K562 (cell line): Measurements from ENCODE around the gene SMAD3. TPM values are rescaled to one million over a fixed set of nuclear protein-coding genes. Genes with fewer than 3 reads are reported as not detected.
A peak's percentile ranks its signal among the peaks of the same experiment; 100 is the strongest.

ENCODE experiments used
- ATAC-seq: fragments of 200-7000 bp; cut with Tn5 transposase; 3 replicates; pipeline ENCODE4 v1.9.1; 2020; ENCODE audit warnings: moderate library complexity
- BruUV-seq: library from RNA; stranded (reverse); fragments of 400-500 nt; replicated peaks from 2 replicates; lab custom pipeline; 2021; lab: Mats Ljungman, UMichigan
- CTCF ChIA-PET: fragments of 300-600 bp; formaldehyde crosslinking; extraction: SDS; loops from one replicate; lab custom pipeline; 2021; ENCODE audit warnings: low intra/inter-chr PET ratio; lab: Yijun Ruan, JAX
- POLR2A ChIA-PET: fragments of 300-600, 350-650 bp; sonication (Branson Sonifier 250); formaldehyde crosslinking; extraction: SDS; loops from one replicate; lab custom pipeline; 2021; ENCODE audit warnings: antibody characterized with exemption, inconsistent platforms; lab: Yijun Ruan, JAX
- DNase-seq, 4 experiments: peaks; one replicate each; pipeline versions ENCODE4 v3.0.0 to v3.0.0-alpha.2; 2011 to 2018; ENCODE audit warnings: low spot score in 3 of 4, mixed read lengths in 3 of 4; ENCODE audit errors: extremely low read depth in 1 of 4
- FAIRE-seq: peaks from 2 replicates; lab custom pipeline; 2011; peaks lifted over from hg19 to GRCh38; lab: Jason Lieb, UNC
- H2AFZ ChIP-seq: 2 replicates; pipeline ENCODE4 v1.6.0; 2011; ENCODE audit warnings: low read depth, low read length, control low read depth, inconsistent platforms
- H3K27ac ChIP-seq: fragments of 200-600 bp; 3 replicates; pipeline ENCODE4 v1.8.0; 2011; ENCODE audit warnings: low read depth, mild to moderate bottlenecking, control low read depth, inconsistent platforms, low read length, moderate library complexity, mixed read lengths; ENCODE audit errors: extremely low read depth
- H3K27me3 ChIP-seq, 2 experiments: fragments of 300-600 bp in 1 of 2; 2 replicates in 1 of 2; 3 replicates in 1 of 2; pipeline versions ENCODE4 v1.6.0 to v1.8.0; 2011; ENCODE audit warnings: inconsistent platforms in 2 of 2, low read length in 2 of 2, mild to moderate bottlenecking in 1 of 2, mixed read lengths in 1 of 2, moderate library complexity in 1 of 2; ENCODE audit not compliant: control insufficient read depth in 2 of 2, insufficient read depth in 2 of 2
- H3K36me3 ChIP-seq: fragments of 300-600 bp; 3 replicates; pipeline ENCODE4 v1.8.0; 2011; ENCODE audit warnings: mild to moderate bottlenecking, low read length, inconsistent platforms; ENCODE audit not compliant: control insufficient read depth, insufficient read depth
- H3K4me1 ChIP-seq, 2 experiments: fragments of 200-600 bp in 1 of 2; replicated peaks in 1 of 2; 2 replicates in 1 of 2; 3 replicates in 1 of 2; pipeline versions ENCODE4 v1.5.1 to v1.8.0; 2011; ENCODE audit warnings: inconsistent platforms in 2 of 2, low read length in 2 of 2, mild to moderate bottlenecking in 1 of 2, mixed read lengths in 1 of 2, moderate library complexity in 1 of 2; ENCODE audit not compliant: control insufficient read depth in 2 of 2, insufficient read depth in 2 of 2
- H3K4me2 ChIP-seq: 2 replicates; pipeline ENCODE4 v1.6.1; 2011; ENCODE audit warnings: low read length, control low read depth, inconsistent platforms, mixed read lengths; ENCODE audit not compliant: insufficient read depth
- H3K4me3 ChIP-seq: fragments of 200-600 bp; sonication (generic), shearing (Covaris generic); 2 replicates; pipeline ENCODE4 v1.5.1; 2016; ENCODE audit warnings: control low read depth, inconsistent platforms
- H3K79me2 ChIP-seq: fragments of 200-600 bp; 3 replicates; pipeline ENCODE4 v1.8.0; 2011; ENCODE audit warnings: low read length, inconsistent platforms; ENCODE audit not compliant: control insufficient read depth, insufficient read depth
- H3K9ac ChIP-seq, 2 experiments: 2 replicates each; pipeline versions ENCODE4 v1.6.0 to v1.6.1; 2011; ENCODE audit warnings: low read depth in 2 of 2, low read length in 2 of 2, control low read depth in 1 of 2, inconsistent platforms in 1 of 2, mild to moderate bottlenecking in 1 of 2, mixed read lengths in 1 of 2; ENCODE audit not compliant: insufficient read depth in 1 of 2
- H3K9me1 ChIP-seq: one replicate; pipeline ENCODE4 v1.6.0; 2011; ENCODE audit warnings: inconsistent platforms, mild to moderate bottlenecking, low read length, moderate library complexity; ENCODE audit not compliant: control insufficient read depth, insufficient read depth
- H3K9me3 ChIP-seq: replicated peaks from 2 replicates; pipeline ENCODE4 v1.5.1; 2011; ENCODE audit warnings: low read depth, low read length, inconsistent platforms; ENCODE audit not compliant: control insufficient read depth, insufficient read depth
- H4K20me1 ChIP-seq: replicated peaks from 2 replicates; pipeline ENCODE4 v1.6.1; 2011; ENCODE audit warnings: low read length, inconsistent platforms, mixed read lengths; ENCODE audit not compliant: control insufficient read depth, insufficient read depth
- CTCF ChIP-seq, 3 experiments: IDR thresholded peaks in 2 of 3; conservative IDR thresholded peaks in 1 of 3; 2 replicates each; pipeline ENCODE4 v1.5.1; 2011 to 2012; ENCODE audit warnings: low read length in 3 of 3, mild to moderate bottlenecking in 3 of 3, control low read depth in 2 of 3, improper control_type of control experiment in 1 of 3, inconsistent platforms in 1 of 3, low read depth in 1 of 3, mixed read lengths in 1 of 3, moderate library complexity in 1 of 3; ENCODE audit not compliant: insufficient read depth in 2 of 3
- DNMT1 ChIP-seq: fragments of 450-650 bp; IDR thresholded peaks from 2 replicates; pipeline ENCODE4 v1.6.1; 2016; ENCODE audit warnings: antibody characterized with exemption, mild to moderate bottlenecking
- MAFK ChIP-seq: IDR thresholded peaks from 2 replicates; pipeline ENCODE4 v1.6.1; 2011; ENCODE audit warnings: low read length, improper control_type of control experiment
- ZBTB7A ChIP-seq: IDR thresholded peaks from 2 replicates; pipeline ENCODE4 v1.6.1; 2011; ENCODE audit warnings: low read depth, mild to moderate bottlenecking, low read length, moderate library complexity, borderline replicate concordance; ENCODE audit not compliant: control insufficient read depth
- WGBS: fragments of 100-300 bp; shearing (Covaris generic); methylation state at CpG from one replicate; pipeline ENCODE4 v1.1.6; 2016; ENCODE audit warnings: low coverage, mixed read lengths; ENCODE audit not compliant: insufficient coverage; ENCODE audit errors: missing lambda C conversion rate; 5-methylcytosine and 5-hydroxymethylcytosine counted together
- in situ Hi-C: fragments of 300-500 bp; cut with MboI; formaldehyde crosslinking; loops from 4 replicates; pipeline ENCODE4 v1.15.0; 2018; ENCODE audit warnings: inconsistent platforms, mixed read lengths
- intact Hi-C: fragments of 100-400 bp; cut with micrococcal nuclease; formaldehyde crosslinking; loops from 2 replicates; pipeline ENCODE4 v1.14.2; 2022
- polyA plus RNA-seq, 8 experiments: library from polyadenylated mRNA; depleted of rRNA in 4 of 8; stranded (reverse) in 5 of 8; unstranded in 3 of 8; fragments of >200 nt; fragmentation: Nextera tagmentation in 2 of 8; fragmentation: Illumina TruSeq in 1 of 8; extraction: Ambion mirVana in 2 of 8; extraction: Trizol in 1 of 8; gene quantifications; 2 replicates each; pipeline versions ENCODE4 v1.2.1 to v1.2.3, GENCODE V29; 2011 to 2014; ENCODE audit warnings: inconsistent platforms in 1 of 8, missing spikeins in 1 of 8
- total RNA-seq, 7 experiments: library from RNA; depleted of rRNA in 6 of 7; stranded (reverse); fragments of >200 nt in 6 of 7; fragmentation: Illumina TruSeq in 2 of 7; extraction: Trizol in 2 of 7; gene quantifications; 2 replicates each; pipeline versions ENCODE4 v1.2.1 to v1.2.3, GENCODE V29; 2011 to 2021; ENCODE audit warnings: low replicate concordance in 1 of 7

Gene SMAD3
- total and polyA plus RNA-seq, 9 of the 15 experiments (the other 6 are each of a cell fraction or from before 2014, with no cell fraction given) = 4.3 to 39.2 (median 11.1) TPM

DNA sequence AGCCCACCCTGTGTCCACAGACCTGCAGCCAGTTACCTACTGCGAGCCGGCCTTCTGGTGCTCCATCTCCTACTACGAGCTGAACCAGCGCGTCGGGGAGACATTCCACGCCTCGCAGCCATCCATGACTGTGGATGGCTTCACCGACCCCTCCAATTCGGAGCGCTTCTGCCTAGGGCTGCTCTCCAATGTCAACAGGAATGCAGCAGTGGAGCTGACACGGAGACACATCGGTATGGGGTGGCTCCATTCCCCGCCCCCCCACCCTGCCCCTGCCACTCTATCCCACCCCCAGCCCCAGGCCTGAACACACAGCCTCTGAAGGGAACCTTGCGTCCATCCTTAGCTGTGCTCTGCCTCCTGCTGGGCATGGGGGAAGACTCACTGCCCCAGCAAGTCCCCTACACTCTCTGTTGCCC, 115.8 kb downstream of the SMAD3 start:
- peaks cover 52% of the 10 kb centered on the region; the same call in 2 of the 3 replicates for H3K36me3 ChIP-seq
- no peak overlapping the region for H3K27ac ChIP-seq
- CTCF ChIA-PET = interaction anchor here (0.6 kb wide), 1 partner anchor 235 kb away, joined by 3 read pairs; no protein-coding TSS in a partner anchor
- no peak overlapping the region for H3K4me2 ChIP-seq
- no peak overlapping the region for H2AFZ ChIP-seq
- H3K9me1 ChIP-seq = peaks cover 5% of the 10 kb centered on the region
- intact Hi-C loops = no loop called here
- no peak for DNase-seq
- H3K4me3 ChIP-seq = no peak overlapping the region
- H3K4me1 ChIP-seq = peaks cover 14 to 20% of the 10 kb centered on the region in 2 experiments
- H3K27me3 ChIP-seq = no peaks in the 10 kb centered on the region
- TF ChIP-seq MAFK (no peak), ZBTB7A (no peak), DNMT1 (no peak), CTCF (IDR thresholded peaks at IDR 0.05 in 2 of 3, conservative IDR thresholded peaks at IDR 0.05 in 1 of 3; ENCODE audit: insufficient read depth in 2 of 3, low read depth in 1 of 3, low read length in 3 of 3) (peak in 2 of 3 experiments; percentile 22 to 23; a peak in 2 of 6 replicates)
- WGBS = 91% methylated on average over 12 of the region's 15 CpGs
- no peak overlapping the region for H3K9ac ChIP-seq
- FAIRE-seq = no peak
- H3K9me3 ChIP-seq = no peaks in the 10 kb centered on the region
- H3K79me2 ChIP-seq = no peaks in the 10 kb centered on the region
- in situ Hi-C loops = no loop called here
- POLR2A ChIA-PET = no interaction called here
- peak; percentile 32; the same call in 1 of the 3 replicates for ATAC-seq
- peaks cover 20% of the 10 kb centered on the region; the same call in 1 of the 2 replicates for H4K20me1 ChIP-seq
- no TSS peak for BruUV-seq
